Gastroesophageal sphincter (tissue), 4 donors: Measurements from ENCODE around the gene KHDC4. TPM values are rescaled to one million over a fixed set of nuclear protein-coding genes. Genes with fewer than 3 reads are reported as not detected.

Source experiments
- ATAC-seq: fragments of 150-250 bp; one replicate; pipeline ENCODE4 v1.9.1; 2016; ENCODE audit warnings: mild to moderate bottlenecking, moderate library complexity
- H3K27ac ChIP-seq, 4 donors: fragments of 200-600 bp; sonication (generic) in 3 of 4; 1 replicate in 3 of 4; 2 replicates in 1 of 4; pipeline ENCODE4 v1.5.1; 2016 to 2019
- H3K27me3 ChIP-seq: fragments of 200-600 bp; sonication (generic); one replicate; pipeline ENCODE4 v1.5.1; 2019
- H3K36me3 ChIP-seq, 2 donors: fragments of 200-600 bp; sonication (generic); one replicate each; pipeline ENCODE4 v1.5.1; 2019; ENCODE audit warnings: control low read depth in 1 of 2
- H3K4me1 ChIP-seq, 3 donors: fragments of 200-600 bp; sonication (generic); 1 replicate in 2 of 3; 2 replicates in 1 of 3; pipeline ENCODE4 v1.5.1; 2016 to 2019; ENCODE audit warnings: control low read depth in 2 of 3
- H3K4me3 ChIP-seq, 2 donors: fragments of 200-600 bp; sonication (generic); one replicate each; pipeline ENCODE4 v1.5.1; 2019; ENCODE audit warnings: mild to moderate bottlenecking in 1 of 2, moderate library complexity in 1 of 2
- H3K9me3 ChIP-seq, 3 donors: fragments of 200-600 bp; sonication (generic); one replicate each; pipeline ENCODE4 v1.5.1; 2017 to 2019; ENCODE audit warnings: control low read depth in 2 of 3
- CTCF ChIP-seq, 4 experiments: fragments of 200-600 bp in 2 of 4; fragments of 450-650 bp in 2 of 4; sonication (generic) in 1 of 4; IDR thresholded peaks; one replicate each; pipeline ENCODE4 v1.5.1; 2017 to 2019; ENCODE audit warnings: antibody characterized with exemption in 4 of 4, mild to moderate bottlenecking in 2 of 4, moderate library complexity in 2 of 4
- EP300 ChIP-seq: sonication (generic); formaldehyde crosslinking; IDR thresholded peaks from one replicate; pipeline ENCODE4 v1.6.1; 2017; ENCODE audit warnings: antibody characterized with exemption, mild to moderate bottlenecking
- POLR2A ChIP-seq, 2 donors: fragments of 450-650 bp; IDR thresholded peaks; one replicate each; pipeline ENCODE4 v1.6.1; 2017; ENCODE audit warnings: antibody characterized with exemption in 2 of 2, mild to moderate bottlenecking in 2 of 2, moderate library complexity in 1 of 2
- POLR2AphosphoS5 ChIP-seq: sonication (generic); formaldehyde crosslinking; IDR thresholded peaks from one replicate; pipeline ENCODE4 v1.6.1; 2017; ENCODE audit warnings: antibody characterized with exemption
- WGBS, 2 donors: methylation state at CpG; one replicate each; pipeline ENCODE4 v1.1.5; 2018; ENCODE audit warnings: low coverage in 1 of 2; 5-methylcytosine and 5-hydroxymethylcytosine counted together
- total RNA-seq, 4 donors: library from RNA; depleted of rRNA; stranded (reverse); fragments of >200 nt; gene quantifications; one replicate each; pipeline ENCODE4 v1.1.0, GENCODE V29; 2016

Gene KHDC4
- total RNA-seq = 10 to 100 TPM; 20.4 to 57.4 (median 34.6) TPM

- Histone ChIP-seq H3K4me1 (peaks cover 11 to 69% (median 38%) of the 10 kb centered on the region in 3 donors), H3K27me3 (no peaks in the 10 kb centered on the region), H3K36me3 (peaks cover 0 to 37% of the 10 kb centered on the region in 2 donors), H3K4me3 (peak within 1 kb of the TSS; percentile 59 to 100), H3K27ac (peak within 1 kb of the TSS; percentile 83 to 96 (median 92)), H3K9me3 (no peaks in the 10 kb centered on the region)
- 0 to 1% methylated on average over 47 to 50 of the region's 50 CpGs for WGBS, 2 donors
- peak; percentile 100 for TF ChIP-seq POLR2AphosphoS5
- TF ChIP-seq EP300 = no peak
- peak in 2 of 4 experiments; percentile 4 to 52 for TF ChIP-seq CTCF (IDR thresholded peaks at IDR 0.05)
- peak; percentile 96 for TF ChIP-seq POLR2A (IDR thresholded peaks at IDR 0.05)
- peak; percentile 98 for ATAC-seq
These were observed at the start of gene KHDC4 for GRCh38 chr1:155934097-155934935. KHDC4 (minus strand) TSS chr1:155934413; CDS start chr1:155934373, 40 bp downstream.

DNA sequence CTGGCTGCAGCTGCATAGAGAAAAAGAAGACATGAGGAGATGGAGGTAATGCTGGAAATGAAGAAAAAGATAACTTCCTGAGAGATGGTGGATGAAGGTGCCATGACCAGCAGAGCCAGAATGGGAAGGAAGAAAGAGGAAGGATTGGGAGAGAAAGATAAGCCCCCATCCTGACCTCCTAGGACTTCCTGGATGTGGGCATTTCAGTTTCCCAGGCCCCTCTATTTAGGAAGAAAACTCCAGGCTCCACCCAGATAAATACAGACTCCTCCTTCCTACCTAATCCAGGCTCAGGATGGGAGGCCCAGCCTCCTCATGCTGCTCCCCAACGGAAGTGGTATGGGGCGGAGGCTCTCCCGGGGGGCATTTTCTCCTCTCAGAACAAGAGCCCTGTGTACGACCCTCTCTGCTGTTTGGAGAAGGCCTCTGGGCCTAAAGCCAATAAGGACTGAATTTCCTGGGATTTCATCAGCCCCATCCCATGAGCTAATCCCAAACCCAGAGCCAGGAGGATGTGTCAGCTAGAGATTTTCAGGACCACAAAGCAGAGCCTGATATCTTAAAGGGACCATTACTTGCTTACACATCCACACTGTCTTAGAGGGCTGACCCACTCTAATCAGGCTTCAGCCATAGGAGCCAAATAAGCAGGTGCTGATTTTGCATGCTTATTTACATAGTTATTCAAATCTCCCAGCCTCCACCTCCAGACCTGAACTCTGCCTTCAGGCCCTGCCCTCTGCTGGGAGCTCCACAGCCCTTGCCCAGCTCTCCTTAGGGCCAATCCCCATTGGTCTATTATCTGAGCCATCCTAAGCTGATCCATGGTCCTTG, 49.2 kb upstream of the KHDC4 start:
- H3K4me3 ChIP-seq = peak overlapping the region in 1 of 2 donors; percentile 37
- peak; percentile 79 for ATAC-seq
- no peaks in the 10 kb centered on the region for H3K27me3 ChIP-seq
- H3K9me3 ChIP-seq = no peaks in the 10 kb centered on the region
- H3K27ac ChIP-seq = peak overlapping the region in 3 of 4 donors; percentile 93 to 99 (median 97)
- no peaks in the 10 kb centered on the region for H3K36me3 ChIP-seq
- TF ChIP-seq POLR2A (IDR thresholded peaks at IDR 0.05) (peak in 1 of 2 donors; percentile 16), EP300 (no peak), POLR2AphosphoS5 (peak; percentile 26)
- H3K4me1 ChIP-seq = peaks cover 10 to 64% (median 37%) of the 10 kb centered on the region in 3 donors
- 17% methylated on average over 4 of the region's 4 CpGs; no CpG with 5 or more reads in 1 of the 2 donors for WGBS, 2 donors

GRCh38 chr1:155982106-155982505, 47.9 kb upstream of the KHDC4 start:
- no peaks in the 10 kb centered on the region for H3K36me3 ChIP-seq
- peak overlapping the region in 1 of 2 donors; percentile 37 for H3K4me3 ChIP-seq
- H3K27ac ChIP-seq = peak overlapping the region; percentile 36 to 99 (median 95)
- no peaks in the 10 kb centered on the region for H3K27me3 ChIP-seq
- no peaks in the 10 kb centered on the region for H3K9me3 ChIP-seq
- ATAC-seq = no peak
- 20 to 35% methylated on average over 1 to 7 of the region's 7 CpGs for WGBS, 2 donors
- peaks cover 10 to 63% (median 37%) of the 10 kb centered on the region in 3 donors for H3K4me1 ChIP-seq
- TF ChIP-seq POLR2A (IDR thresholded peaks at IDR 0.05) = no peak
- no peak for TF ChIP-seq POLR2AphosphoS5
- no peak for TF ChIP-seq EP300
- TF ChIP-seq CTCF (IDR thresholded peaks at IDR 0.05) = no peak

DNA sequence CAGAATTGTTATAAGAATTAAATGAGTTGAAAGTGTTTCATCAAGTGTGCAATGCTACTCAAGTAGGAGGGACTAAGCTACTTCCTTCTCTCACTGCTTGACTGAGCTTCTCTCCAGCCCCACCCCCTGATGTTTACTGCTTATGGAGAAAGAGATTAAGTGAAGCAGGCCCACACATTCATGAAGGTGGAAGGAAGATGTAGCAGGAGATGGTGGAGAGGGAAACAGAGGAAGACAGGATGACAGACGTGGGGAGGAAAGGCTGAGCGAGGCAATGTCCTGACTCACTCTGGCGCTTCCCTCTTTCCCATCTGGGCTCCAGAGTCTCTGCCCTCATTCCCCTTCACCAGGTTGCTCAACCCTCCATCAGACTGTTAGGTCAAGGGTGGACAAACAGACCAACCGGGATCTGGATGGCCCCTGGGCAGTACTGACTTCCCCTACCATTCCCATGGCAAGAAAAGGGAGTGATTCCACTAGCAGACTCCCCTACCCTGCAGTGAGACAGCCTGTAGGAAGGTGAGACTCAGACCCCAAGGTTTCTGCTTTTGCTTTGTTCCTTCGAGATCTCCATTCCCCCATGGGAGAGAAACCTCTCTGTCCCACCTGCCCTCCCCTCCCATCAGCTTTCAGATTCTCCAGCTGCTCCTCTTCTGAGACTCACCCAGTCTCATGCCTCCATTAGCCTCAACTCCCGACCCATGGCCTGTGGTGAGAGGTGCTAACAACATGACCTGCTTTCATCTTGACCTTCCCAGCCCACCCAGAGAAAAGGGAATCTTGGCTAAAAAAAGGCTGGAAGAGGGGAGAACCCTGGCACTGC, 47.3 kb upstream of the KHDC4 start:
- WGBS, 2 donors = 10 to 37% methylated on average over 2 to 5 of the region's 6 CpGs
- peak; percentile 51 for ATAC-seq

GRCh38 chr1:155979597-155980343, 45.6 kb upstream of the KHDC4 start:
- Histone ChIP-seq H3K4me3 (peak overlapping the region; percentile 73 to 92), H3K27ac (peak overlapping the region; percentile 93 to 99 (median 96)), H3K36me3 (no peaks in the 10 kb centered on the region), H3K4me1 (peaks cover 15 to 85% (median 48%) of the 10 kb centered on the region in 3 donors), H3K27me3 (no peaks in the 10 kb centered on the region), H3K9me3 (no peaks in the 10 kb centered on the region)
- TF ChIP-seq POLR2AphosphoS5 (peak; percentile 35), POLR2A (IDR thresholded peaks at IDR 0.05) (peak in 1 of 2 donors; percentile 28), EP300 (no peak)
- ATAC-seq = no peak
- WGBS, 2 donors = 10% methylated on average over 3 of the region's 4 CpGs; no CpG with 5 or more reads in 1 of the 2 donors

More for the DNA sequence above, 47.3 kb upstream of the KHDC4 start:
- H3K4me3 ChIP-seq = peak overlapping the region in 1 of 2 donors; percentile 37
- H3K36me3 ChIP-seq = no peaks in the 10 kb centered on the region
- H3K9me3 ChIP-seq = no peaks in the 10 kb centered on the region
- peak overlapping the region; percentile 93 to 99 (median 96) for H3K27ac ChIP-seq
- H3K27me3 ChIP-seq = no peaks in the 10 kb centered on the region
- H3K4me1 ChIP-seq = peaks cover 10 to 69% (median 37%) of the 10 kb centered on the region in 3 donors
- TF ChIP-seq EP300 (no peak), POLR2AphosphoS5 (peak; percentile 44)
